ENCODE measurements around the gene TSPAN17.
"Not testable (repeated sequence)": the region's sequence is repeated elsewhere in the genome, so short reads cannot be mapped to it uniquely, and the experiment has no call there.

TSPAN17 gene

DNA sequence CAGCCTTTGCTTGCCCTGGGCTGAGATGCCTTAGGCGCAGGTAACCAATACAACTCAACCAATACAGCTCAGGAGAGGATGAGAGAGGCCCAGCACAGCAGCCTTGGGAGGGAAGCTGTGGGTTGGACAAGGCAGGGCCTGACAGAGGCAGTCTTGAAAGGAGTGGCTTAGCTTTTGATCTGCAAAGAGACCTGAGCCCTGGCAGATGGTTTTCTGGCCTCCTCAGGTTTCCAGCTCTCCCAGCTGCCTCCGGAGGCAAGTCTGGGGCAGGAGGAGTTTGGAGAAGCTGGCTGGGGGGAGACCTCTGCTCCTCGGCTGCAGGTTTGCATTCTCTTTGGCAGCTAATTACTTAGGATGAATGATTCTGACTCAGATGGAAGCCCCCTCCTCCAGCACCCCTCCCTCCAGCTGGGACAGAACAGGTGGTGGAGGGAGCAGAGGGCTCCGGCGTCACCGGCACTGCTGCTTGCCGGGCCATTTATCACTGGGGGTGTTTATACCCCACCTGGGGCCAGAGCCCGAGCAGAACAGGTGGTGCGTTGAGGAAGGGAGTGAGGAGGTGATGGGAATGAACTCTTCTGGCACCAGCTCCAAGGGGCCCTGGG lies 50.8 kb downstream of the TSPAN17 start:
- in situ Hi-C loops (cut with MboI; ENCODE audit: low sequenced_read_pairs, unreplicated experiment), result no loop called here
- DNase-seq (ENCODE audit: low spot score), result no peak
- TF ChIP-seq, protein P1, sequence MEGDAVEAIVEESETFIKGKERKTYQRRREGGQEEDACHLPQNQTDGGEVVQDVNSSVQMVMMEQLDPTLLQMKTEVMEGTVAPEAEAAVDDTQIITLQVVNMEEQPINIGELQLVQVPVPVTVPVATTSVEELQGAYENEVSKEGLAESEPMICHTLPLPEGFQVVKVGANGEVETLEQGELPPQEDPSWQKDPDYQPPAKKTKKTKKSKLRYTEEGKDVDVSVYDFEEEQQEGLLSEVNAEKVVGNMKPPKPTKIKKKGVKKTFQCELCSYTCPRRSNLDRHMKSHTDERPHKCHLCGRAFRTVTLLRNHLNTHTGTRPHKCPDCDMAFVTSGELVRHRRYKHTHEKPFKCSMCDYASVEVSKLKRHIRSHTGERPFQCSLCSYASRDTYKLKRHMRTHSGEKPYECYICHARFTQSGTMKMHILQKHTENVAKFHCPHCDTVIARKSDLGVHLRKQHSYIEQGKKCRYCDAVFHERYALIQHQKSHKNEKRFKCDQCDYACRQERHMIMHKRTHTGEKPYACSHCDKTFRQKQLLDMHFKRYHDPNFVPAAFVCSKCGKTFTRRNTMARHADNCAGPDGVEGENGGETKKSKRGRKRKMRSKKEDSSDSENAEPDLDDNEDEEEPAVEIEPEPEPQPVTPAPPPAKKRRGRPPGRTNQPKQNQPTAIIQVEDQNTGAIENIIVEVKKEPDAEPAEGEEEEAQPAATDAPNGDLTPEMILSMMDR (IDR thresholded peaks at IDR 0.05; ENCODE audit: borderline replicate concordance, control extremely low read depth, extremely low read depth, insufficient read depth, missing control alignments), result no peak

DNA sequence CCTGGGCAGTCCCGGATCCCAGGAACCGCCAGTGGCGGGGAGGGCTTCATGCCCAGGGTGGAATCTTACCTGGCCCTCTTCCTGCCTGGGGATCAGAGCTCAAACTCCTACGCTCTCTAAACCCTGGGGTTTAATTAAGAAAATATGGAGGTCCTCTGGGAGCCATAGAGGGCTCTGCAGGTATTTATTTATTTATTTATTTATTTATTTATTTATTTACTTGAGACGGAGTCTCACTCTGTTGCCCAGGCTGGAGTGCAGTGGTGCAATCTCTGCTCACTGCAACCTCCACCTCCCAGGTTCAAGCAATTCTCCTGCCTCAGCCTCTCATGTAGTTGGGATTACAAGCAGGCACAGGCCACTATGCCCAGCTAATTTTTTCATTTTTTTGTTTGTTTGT lies 52.2 kb downstream of the TSPAN17 start:
- DNase-seq (ENCODE audit: low spot score); in situ Hi-C loops (cut with MboI; ENCODE audit: low sequenced_read_pairs, unreplicated experiment): not testable (repeated sequence)

DNA sequence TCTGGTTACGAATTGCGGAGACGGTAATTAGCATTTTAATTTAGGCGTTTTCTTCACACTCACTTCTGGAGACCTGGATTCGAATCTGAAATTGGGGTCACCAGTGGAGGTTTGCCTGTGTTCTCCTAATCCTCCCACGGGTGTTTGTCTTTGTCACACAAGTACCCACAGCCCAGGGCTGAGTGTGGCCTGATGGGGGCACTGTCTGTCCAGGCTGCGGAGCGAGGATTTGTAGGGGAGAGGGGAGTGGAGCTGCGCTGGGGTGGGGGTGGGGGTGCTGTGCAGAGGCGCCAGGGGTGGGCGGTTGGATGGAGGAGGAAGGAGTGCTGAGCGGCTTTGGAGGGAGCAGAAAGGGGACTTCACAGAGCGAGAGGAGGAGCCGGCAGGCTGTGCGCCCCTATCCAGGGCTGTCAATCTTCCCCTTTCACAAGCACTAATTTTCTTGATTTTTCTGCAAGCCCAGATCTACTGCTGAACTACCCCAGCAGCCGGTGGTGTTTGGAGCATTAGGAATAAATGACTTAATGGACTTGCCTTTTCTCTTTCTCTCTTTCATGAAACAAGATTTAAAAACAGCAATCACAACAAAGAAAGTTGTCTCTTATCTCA lies 53.1 kb downstream of the TSPAN17 start:
- peak; percentile 47 for DNase-seq (ENCODE audit: low spot score)
- in situ Hi-C loops (cut with MboI; ENCODE audit: low sequenced_read_pairs, unreplicated experiment), result no loop called here
- TF ChIP-seq, protein P1 (IDR thresholded peaks at IDR 0.05; ENCODE audit: borderline replicate concordance, control extremely low read depth, extremely low read depth, insufficient read depth, missing control alignments), result peak; percentile 28

DNA sequence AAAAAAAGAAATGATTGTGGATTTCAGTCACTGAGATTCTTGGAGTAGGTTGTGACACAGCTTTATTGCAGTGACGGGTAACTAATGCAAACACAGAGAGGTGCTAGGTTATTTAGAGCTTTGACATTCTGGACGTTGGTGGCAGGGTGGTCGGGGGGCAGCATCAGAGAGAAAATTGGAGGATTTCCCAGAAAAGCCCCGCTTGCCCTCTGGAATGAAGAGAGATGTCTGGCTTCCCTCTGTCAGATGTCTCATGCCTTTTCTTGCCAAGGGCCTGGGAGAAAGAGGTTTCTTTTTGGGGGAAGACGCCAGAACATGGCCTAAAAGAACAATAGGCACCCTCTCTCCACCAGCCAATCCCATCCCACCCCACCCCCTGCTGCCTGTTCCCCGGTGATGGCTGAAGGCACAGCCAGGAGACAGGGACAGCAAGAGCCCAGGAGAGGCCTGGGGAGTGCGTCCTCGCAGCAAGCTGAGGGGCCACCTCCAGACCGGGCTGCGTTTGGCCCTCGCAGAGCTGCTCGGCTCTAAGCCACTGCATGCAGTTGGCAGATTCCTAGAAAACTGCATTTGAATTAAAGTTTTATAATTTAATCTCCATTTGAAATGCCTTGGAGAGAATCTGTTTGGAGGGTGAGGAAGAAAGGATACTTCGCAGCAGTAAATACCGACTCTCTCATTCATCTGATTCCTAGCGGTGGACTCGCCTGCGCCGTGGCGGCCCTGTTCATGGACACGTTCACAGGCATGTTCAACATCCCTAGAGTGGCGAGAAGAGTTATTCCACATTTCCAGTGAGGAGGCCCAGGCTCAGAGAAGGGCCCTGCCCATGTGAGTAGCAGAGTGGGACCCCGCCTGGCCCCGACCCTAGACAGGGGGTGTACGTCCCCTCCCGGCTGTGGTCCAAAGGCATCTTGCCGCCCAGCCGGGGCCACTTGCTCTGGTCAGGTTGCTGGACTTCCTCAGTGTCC lies 55.7 kb downstream of the TSPAN17 start:
- in situ Hi-C loops (cut with MboI; ENCODE audit: low sequenced_read_pairs, unreplicated experiment), result no loop called here
- TF ChIP-seq, protein P1 (IDR thresholded peaks at IDR 0.05; ENCODE audit: borderline replicate concordance, control extremely low read depth, extremely low read depth, insufficient read depth, missing control alignments), result no peak
- no peak for DNase-seq (ENCODE audit: low spot score)

DNA sequence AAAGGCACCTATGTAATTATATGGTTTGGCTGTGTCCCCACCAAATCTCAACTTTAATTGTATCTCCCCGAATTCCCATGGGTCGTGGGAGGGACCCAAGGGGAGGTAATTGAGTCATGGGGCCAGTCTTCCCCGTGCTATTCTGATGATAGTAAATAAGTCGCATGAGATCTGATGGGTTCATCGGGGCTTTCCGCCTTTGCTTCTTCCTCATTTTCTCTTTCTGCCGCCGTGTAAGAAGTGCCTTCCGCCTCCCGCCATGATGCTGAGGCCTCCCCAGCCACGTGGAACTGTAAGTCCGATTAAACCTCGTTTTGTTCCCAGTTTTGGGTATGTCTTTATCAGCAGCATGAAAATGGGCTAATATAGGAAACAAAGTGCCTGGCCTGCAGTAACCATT lies 56.6 kb downstream of the TSPAN17 start:
- DNase-seq (ENCODE audit: low spot score), result no peak
- in situ Hi-C loops (cut with MboI; ENCODE audit: low sequenced_read_pairs, unreplicated experiment), result no loop called here
- TF ChIP-seq, protein P1 (IDR thresholded peaks at IDR 0.05; ENCODE audit: borderline replicate concordance, control extremely low read depth, extremely low read depth, insufficient read depth, missing control alignments), result no peak

DNA sequence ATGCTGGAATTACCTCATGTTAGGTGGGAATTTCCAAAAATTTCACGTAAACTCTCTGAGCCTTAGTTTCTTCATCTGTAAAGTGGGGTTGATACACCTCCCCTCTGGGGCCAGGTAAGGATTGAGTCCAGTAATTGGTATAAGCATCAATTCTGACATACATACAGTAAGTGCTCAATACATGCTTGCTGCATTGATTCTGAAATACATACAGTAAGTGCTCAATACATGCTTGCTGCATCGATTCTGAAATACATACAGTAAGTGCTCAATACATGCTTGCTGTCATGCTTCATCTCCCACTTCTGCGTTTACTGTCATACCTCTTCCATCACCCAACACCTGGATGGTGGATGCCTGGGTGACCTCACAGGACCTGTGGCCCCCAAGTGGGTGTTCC lies 57.1 kb downstream of the TSPAN17 start:
- in situ Hi-C loops (cut with MboI; ENCODE audit: low sequenced_read_pairs, unreplicated experiment), result no loop called here

More for the DNA sequence above, 57.1 kb downstream of the TSPAN17 start:
- no peak for DNase-seq (ENCODE audit: low spot score)
- TF ChIP-seq, protein P1 (IDR thresholded peaks at IDR 0.05; ENCODE audit: borderline replicate concordance, control extremely low read depth, extremely low read depth, insufficient read depth, missing control alignments), result no peak

Measured in GM13976 (cell line).